IPS-18a (cell line): ENCODE measurements around the gene PTPN2.

ENCODE experiments used
- H3K27ac ChIP-seq: one replicate; pipeline ENCODE4 v1.5.1; 2013; ENCODE audit warnings: low read length
- H3K27me3 ChIP-seq: one replicate; pipeline ENCODE4 v1.6.1; 2013; ENCODE audit warnings: mild to moderate bottlenecking, low read length; ENCODE audit not compliant: control insufficient read depth, insufficient read depth
- H3K36me3 ChIP-seq: one replicate; pipeline ENCODE4 v1.6.1; 2013; ENCODE audit warnings: low read depth, low read length; ENCODE audit not compliant: control insufficient read depth
- H3K4me1 ChIP-seq: one replicate; pipeline ENCODE4 v1.6.1; 2013; ENCODE audit warnings: low read depth, low read length; ENCODE audit not compliant: control insufficient read depth
- H3K4me3 ChIP-seq: one replicate; pipeline ENCODE4 v1.5.1; 2013; ENCODE audit warnings: low read length
- H3K9ac ChIP-seq: one replicate; pipeline ENCODE4 v1.6.1; 2013; ENCODE audit warnings: mild to moderate bottlenecking, low read length, moderate library complexity
- H3K9me3 ChIP-seq: one replicate; pipeline ENCODE4 v1.6.1; 2013; ENCODE audit warnings: low read depth, low read length; ENCODE audit not compliant: control insufficient read depth

PTPN2 gene

GRCh38 chr18:12818243-12818642, 65.8 kb downstream of the PTPN2 start:
- H3K27me3 ChIP-seq, result no peaks in the 10 kb centered on the region
- no peak overlapping the region for H3K4me3 ChIP-seq
- peaks cover 34% of the 10 kb centered on the region for H3K36me3 ChIP-seq
- peaks cover 25% of the 10 kb centered on the region for H3K4me1 ChIP-seq
- H3K27ac ChIP-seq, result no peak overlapping the region
- no peak overlapping the region for H3K9ac ChIP-seq
- H3K9me3 ChIP-seq, result no peaks in the 10 kb centered on the region

GRCh38 chr18:12816451-12816850, 67.6 kb downstream of the PTPN2 start:
- Histone ChIP-seq H3K4me1 (peaks cover 17% of the 10 kb centered on the region), H3K36me3 (peaks cover 36% of the 10 kb centered on the region), H3K27ac (no peak overlapping the region), H3K27me3 (no peaks in the 10 kb centered on the region), H3K9ac (no peak overlapping the region), H3K4me3 (no peak overlapping the region), H3K9me3 (no peaks in the 10 kb centered on the region)

GRCh38 chr18:12811191-12811950, 72.7 kb downstream of the PTPN2 start:
- Histone ChIP-seq H3K27me3 (no peaks in the 10 kb centered on the region), H3K9ac (no peak overlapping the region), H3K36me3 (peaks cover 30% of the 10 kb centered on the region), H3K27ac (no peak overlapping the region), H3K4me3 (no peak overlapping the region), H3K9me3 (no peaks in the 10 kb centered on the region), H3K4me1 (no peaks in the 10 kb centered on the region)

GRCh38 chr18:12803069-12803936, 80.7 kb downstream of the PTPN2 start:
- Histone ChIP-seq H3K9ac (no peak overlapping the region), H3K36me3 (peaks cover 9% of the 10 kb centered on the region), H3K27ac (no peak overlapping the region), H3K9me3 (no peaks in the 10 kb centered on the region), H3K4me3 (no peak overlapping the region), H3K27me3 (no peaks in the 10 kb centered on the region), H3K4me1 (no peaks in the 10 kb centered on the region)

DNA sequence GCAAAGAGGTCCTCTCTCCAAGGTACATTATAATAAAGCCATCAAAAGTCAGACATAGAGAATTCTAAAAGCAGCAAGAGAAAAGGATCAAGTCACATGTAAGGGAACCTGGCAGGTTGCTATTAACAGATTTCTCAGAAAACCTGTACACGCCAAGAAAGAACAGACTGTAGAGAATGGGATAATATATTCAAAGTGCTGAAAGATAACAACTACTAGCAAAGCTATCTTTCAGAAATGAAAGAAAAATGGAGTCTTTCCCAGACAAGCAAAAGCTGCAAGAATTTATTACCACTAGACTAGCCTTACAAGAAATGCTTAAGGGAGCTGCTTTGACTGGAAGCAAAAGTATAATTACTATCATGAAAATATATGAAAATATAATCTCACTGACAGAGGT, 81.5 kb downstream of the PTPN2 start:
- Histone ChIP-seq H3K36me3 (peaks cover 16% of the 10 kb centered on the region), H3K27me3 (no peaks in the 10 kb centered on the region), H3K9me3 (no peaks in the 10 kb centered on the region), H3K27ac (no peak overlapping the region), H3K4me1 (no peaks in the 10 kb centered on the region), H3K9ac (no peak overlapping the region), H3K4me3 (no peak overlapping the region)

- Histone ChIP-seq H3K4me3 (no peak overlapping the region), H3K4me1 (no peaks in the 10 kb centered on the region), H3K36me3 (peaks cover 20% of the 10 kb centered on the region), H3K27ac (no peak overlapping the region), H3K27me3 (no peaks in the 10 kb centered on the region), H3K9ac (no peak overlapping the region), H3K9me3 (no peaks in the 10 kb centered on the region)
Observed at GRCh38 chr18:12796448-12796847, 87.6 kb downstream of the PTPN2 start.

- no peak overlapping the region for H3K4me3 ChIP-seq
- no peaks in the 10 kb centered on the region for H3K4me1 ChIP-seq
- H3K27me3 ChIP-seq, result no peaks in the 10 kb centered on the region
- no peak overlapping the region for H3K27ac ChIP-seq
- peaks cover 11% of the 10 kb centered on the region for H3K36me3 ChIP-seq
- H3K9me3 ChIP-seq, result no peaks in the 10 kb centered on the region
- no peak overlapping the region for H3K9ac ChIP-seq
Observed at GRCh38 chr18:12791610-12792009, 92.4 kb downstream of the PTPN2 start.

GRCh38 chr18:12786669-12787068, 97.4 kb downstream of the PTPN2 start:
- Histone ChIP-seq H3K9ac (no peak overlapping the region), H3K4me1 (no peaks in the 10 kb centered on the region)

GRCh38 chr18:12783524-12783923, 100.5 kb downstream of the PTPN2 start:
- H3K9me3 ChIP-seq, result no peaks in the 10 kb centered on the region
- H3K9ac ChIP-seq, result no peak overlapping the region
- H3K27ac ChIP-seq, result no peak overlapping the region
- no peaks in the 10 kb centered on the region for H3K4me1 ChIP-seq
- no peaks in the 10 kb centered on the region for H3K27me3 ChIP-seq
- no peak overlapping the region for H3K4me3 ChIP-seq
- H3K36me3 ChIP-seq, result no peaks in the 10 kb centered on the region

More at GRCh38 chr18:12786669-12787068, 97.4 kb downstream of the PTPN2 start:
- H3K4me3 ChIP-seq, result no peak overlapping the region
- H3K9me3 ChIP-seq, result no peaks in the 10 kb centered on the region
- peaks cover 2% of the 10 kb centered on the region for H3K36me3 ChIP-seq
- H3K27ac ChIP-seq, result no peak overlapping the region
- no peaks in the 10 kb centered on the region for H3K27me3 ChIP-seq

- no peak overlapping the region for H3K9ac ChIP-seq
- H3K27me3 ChIP-seq, result no peaks in the 10 kb centered on the region
- no peaks in the 10 kb centered on the region for H3K4me1 ChIP-seq
- H3K27ac ChIP-seq, result no peak overlapping the region
- H3K9me3 ChIP-seq, result no peaks in the 10 kb centered on the region
- no peak overlapping the region for H3K4me3 ChIP-seq
- H3K36me3 ChIP-seq, result no peaks in the 10 kb centered on the region
Observed at GRCh38 chr18:12782521-12782920, 101.5 kb downstream of the PTPN2 start.

- Histone ChIP-seq H3K27me3 (no peaks in the 10 kb centered on the region), H3K27ac (no peak overlapping the region), H3K4me1 (no peaks in the 10 kb centered on the region), H3K9me3 (no peaks in the 10 kb centered on the region), H3K9ac (no peak overlapping the region), H3K4me3 (no peak overlapping the region), H3K36me3 (no peaks in the 10 kb centered on the region)
Observed at GRCh38 chr18:12779456-12779855, 104.6 kb downstream of the PTPN2 start.
